Muscle of leg (tissue), 11 donors: Measurements from ENCODE around the gene PTGDS. TPM values are rescaled to one million over a fixed set of nuclear protein-coding genes. Genes with fewer than 3 reads are reported as not detected.

Experiments used
- DNase-seq: peaks from one replicate; pipeline ENCODE4 v3.0.0; 2013
- H3K27ac ChIP-seq: one replicate; pipeline ENCODE4 v1.5.1; 2013; ENCODE audit warnings: mild to moderate bottlenecking, low read length, control low read depth
- H3K27me3 ChIP-seq: one replicate; pipeline ENCODE4 v1.6.1; 2013; ENCODE audit warnings: low read length; ENCODE audit not compliant: control insufficient read depth, insufficient read depth
- H3K36me3 ChIP-seq: one replicate; pipeline ENCODE4 v1.6.1; 2013; ENCODE audit warnings: low read length; ENCODE audit not compliant: control insufficient read depth, insufficient read depth
- H3K4me1 ChIP-seq: one replicate; pipeline ENCODE4 v1.6.1; 2013; ENCODE audit warnings: low read length; ENCODE audit not compliant: control insufficient read depth, insufficient read depth
- H3K4me3 ChIP-seq: one replicate; pipeline ENCODE4 v1.5.1; 2013; ENCODE audit warnings: low read length, control low read depth
- H3K9me3 ChIP-seq: replicated peaks from 2 replicates; pipeline ENCODE4 v1.6.1; 2013; ENCODE audit warnings: low read depth, low read length; ENCODE audit not compliant: control insufficient read depth
- WGBS: methylation state at CpG from one replicate; pipeline ENCODE4 v1.1.5; 2013; ENCODE audit warnings: missing lambda C conversion rate; ENCODE audit not compliant: insufficient coverage; 5-methylcytosine and 5-hydroxymethylcytosine counted together
- polyA plus RNA-seq, 8 donors: library from polyadenylated mRNA; unstranded; fragments of 120-200 nt; gene quantifications; one replicate each; pipeline versions ENCODE4 v1.2.1 to v1.2.3, GENCODE V29; 2013; ENCODE audit warnings: inconsistent platforms in 1 of 8, low replicate concordance in 1 of 8; ENCODE audit not compliant: insufficient read length in 8 of 8, insufficient read depth in 1 of 8
- total RNA-seq: library from RNA; stranded (reverse); fragments of 120-200 nt; gene quantifications from one replicate; pipeline ENCODE4 v1.2.4, GENCODE V29; 2013

PTGDS gene
- total and polyA plus RNA-seq, 9 donors = 2.8 to 15.9 (median 7.2) TPM

GRCh38 chr9:136958473-136958872, 18.8 kb upstream of the PTGDS start:
- no peaks in the 10 kb centered on the region for H3K36me3 ChIP-seq
- peaks cover 2% of the 10 kb centered on the region for H3K27me3 ChIP-seq
- no peak for DNase-seq
- no peak overlapping the region for H3K4me3 ChIP-seq
- H3K4me1 ChIP-seq = peaks cover 23% of the 10 kb centered on the region
- 87% methylated on average over 4 of the region's 7 CpGs for WGBS
- H3K27ac ChIP-seq = no peak overlapping the region
- H3K9me3 ChIP-seq = no peaks in the 10 kb centered on the region

DNA sequence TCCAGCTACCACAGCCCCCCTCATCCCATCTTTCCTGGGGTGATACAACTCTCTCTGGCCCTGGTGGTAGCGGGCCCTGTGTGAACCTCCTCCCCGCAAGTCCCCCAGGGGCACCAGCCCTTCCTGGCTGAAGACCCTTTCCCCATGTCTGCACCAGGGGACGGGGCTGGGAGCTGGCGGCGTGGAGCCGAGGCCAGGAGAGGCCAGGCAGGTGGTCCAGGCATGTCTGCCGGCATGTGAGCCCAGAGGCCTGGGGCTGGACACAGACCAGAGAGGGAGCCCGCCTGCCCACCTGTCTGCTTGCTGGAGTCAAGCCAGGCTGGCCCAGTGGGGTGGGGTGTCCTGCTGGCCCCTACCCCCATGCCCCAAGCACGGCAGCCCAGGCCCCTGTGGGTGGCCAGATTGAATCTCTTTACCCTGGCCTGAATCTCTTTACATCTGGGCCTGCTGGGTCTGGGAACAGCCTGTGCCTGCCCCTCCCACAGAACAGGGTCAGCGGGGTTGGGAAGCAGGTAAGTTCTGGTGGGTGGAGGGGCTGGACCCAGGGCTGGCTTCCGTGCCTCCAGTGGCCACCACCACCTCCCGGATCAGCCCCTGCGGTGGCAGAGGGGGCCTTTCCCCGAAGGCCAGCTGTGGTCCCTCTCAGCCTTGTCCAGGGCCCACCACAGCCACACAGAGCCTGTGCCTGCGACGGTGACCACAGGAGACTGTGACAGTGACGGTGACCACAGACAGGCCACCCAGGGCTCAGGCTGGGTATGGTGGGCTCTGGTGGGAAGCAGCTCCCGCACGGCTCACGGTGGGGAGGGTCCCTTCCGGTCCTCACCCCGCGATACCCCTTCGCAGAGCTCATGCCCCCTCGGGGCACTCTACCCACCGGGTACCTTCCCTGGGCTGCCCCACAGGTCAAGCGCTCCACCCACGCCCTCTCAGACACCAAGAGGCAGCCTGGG, 18.1 kb upstream of the PTGDS start:
- Histone ChIP-seq H3K4me1 (peaks cover 26% of the 10 kb centered on the region), H3K27me3 (peaks cover 2% of the 10 kb centered on the region), H3K27ac (no peak overlapping the region), H3K36me3 (no peaks in the 10 kb centered on the region), H3K4me3 (no peak overlapping the region), H3K9me3 (no peaks in the 10 kb centered on the region)
- WGBS = 76% methylated on average over 20 of the region's 28 CpGs
- DNase-seq = no peak

GRCh38 chr9:136960212-136960937, 16.9 kb upstream of the PTGDS start:
- no peaks in the 10 kb centered on the region for H3K36me3 ChIP-seq
- DNase-seq = no peak
- no peak overlapping the region for H3K27ac ChIP-seq
- peaks cover 28% of the 10 kb centered on the region for H3K4me1 ChIP-seq
- no peaks in the 10 kb centered on the region for H3K9me3 ChIP-seq
- 73% methylated on average over 10 of the region's 19 CpGs for WGBS
- peaks cover 2% of the 10 kb centered on the region for H3K27me3 ChIP-seq
- no peak overlapping the region for H3K4me3 ChIP-seq

- H3K4me1 ChIP-seq = peaks cover 32% of the 10 kb centered on the region
- H3K36me3 ChIP-seq = no peaks in the 10 kb centered on the region
- peaks cover 5% of the 10 kb centered on the region for H3K27me3 ChIP-seq
- no peak overlapping the region for H3K4me3 ChIP-seq
- DNase-seq = no peak
- H3K9me3 ChIP-seq = no peaks in the 10 kb centered on the region
- WGBS = 69% methylated on average over 9 of the region's 15 CpGs
- H3K27ac ChIP-seq = no peak overlapping the region
Measured at GRCh38 chr9:136960938-136961275, 16.4 kb upstream of the PTGDS start.

DNA sequence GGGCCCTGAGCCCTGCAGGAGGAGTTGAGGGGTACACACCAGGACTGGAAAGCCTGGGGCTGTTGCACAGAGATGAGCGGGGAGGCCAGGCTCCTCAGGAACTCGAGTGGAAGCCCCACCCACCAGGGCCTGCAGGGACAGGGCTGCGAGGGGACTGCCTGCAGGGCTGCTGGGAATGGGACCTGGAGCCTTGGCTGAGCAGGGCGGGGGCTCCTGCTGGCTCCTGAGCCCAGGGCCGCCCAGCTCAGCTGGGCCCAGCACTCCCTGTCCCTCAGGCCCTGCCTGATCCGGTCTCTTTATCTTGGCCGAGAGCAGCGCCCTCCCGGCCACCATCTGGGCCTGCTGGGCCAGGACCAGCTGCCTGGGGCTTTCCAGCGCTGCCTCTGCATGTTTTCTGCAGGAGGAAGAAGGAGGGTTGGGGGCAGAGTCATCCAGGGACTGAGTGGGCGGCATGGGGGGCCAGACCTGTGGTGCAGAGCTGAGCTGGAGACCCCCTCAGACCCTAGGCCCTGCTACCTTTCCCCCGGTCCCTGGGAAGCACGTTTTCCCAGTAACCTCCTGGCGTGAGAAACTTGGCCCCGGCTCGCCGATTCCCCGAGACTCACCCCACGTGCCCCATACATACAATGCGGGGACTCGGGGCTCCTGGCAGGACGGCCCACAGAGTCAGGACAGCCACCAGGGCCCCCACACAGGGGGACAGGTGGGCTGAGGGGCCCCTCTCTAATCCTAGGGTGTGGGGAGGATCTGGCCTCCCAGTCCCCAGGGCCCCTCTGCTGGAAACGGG, 15.8 kb upstream of the PTGDS start:
- 46% methylated on average over 18 of the region's 23 CpGs for WGBS
- Histone ChIP-seq H3K9me3 (no peaks in the 10 kb centered on the region), H3K4me3 (no peak overlapping the region), H3K4me1 (peaks cover 36% of the 10 kb centered on the region), H3K36me3 (no peaks in the 10 kb centered on the region), H3K27ac (no peak overlapping the region), H3K27me3 (peaks cover 10% of the 10 kb centered on the region)
- DNase-seq = peak; percentile 76

DNA sequence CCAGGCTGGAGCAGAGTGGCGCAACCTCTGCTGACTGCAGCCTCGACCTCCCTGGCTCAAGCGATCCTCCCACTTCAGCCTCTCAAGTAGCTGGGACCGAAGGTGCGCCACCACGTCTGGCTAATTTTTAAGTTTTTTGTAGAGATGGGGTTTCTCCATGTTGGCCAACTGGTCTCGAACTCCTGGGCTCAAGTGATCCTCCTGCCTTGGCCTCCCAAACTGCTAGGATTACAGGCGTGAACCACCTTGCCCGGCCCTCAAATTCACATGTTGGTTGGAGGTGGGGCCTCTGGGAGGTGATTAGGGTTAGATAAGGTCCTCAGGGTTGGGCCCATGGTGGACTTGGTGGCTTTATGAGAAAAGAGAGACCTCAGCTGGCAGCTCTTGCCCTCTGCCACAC, 15.1 kb upstream of the PTGDS start:
- no peak for DNase-seq
- Histone ChIP-seq H3K27ac (no peak overlapping the region), H3K4me1 (peaks cover 36% of the 10 kb centered on the region), H3K27me3 (peaks cover 10% of the 10 kb centered on the region), H3K4me3 (no peak overlapping the region), H3K36me3 (no peaks in the 10 kb centered on the region), H3K9me3 (no peaks in the 10 kb centered on the region)
- WGBS = 100% methylated on average over 2 of the region's 9 CpGs

DNA sequence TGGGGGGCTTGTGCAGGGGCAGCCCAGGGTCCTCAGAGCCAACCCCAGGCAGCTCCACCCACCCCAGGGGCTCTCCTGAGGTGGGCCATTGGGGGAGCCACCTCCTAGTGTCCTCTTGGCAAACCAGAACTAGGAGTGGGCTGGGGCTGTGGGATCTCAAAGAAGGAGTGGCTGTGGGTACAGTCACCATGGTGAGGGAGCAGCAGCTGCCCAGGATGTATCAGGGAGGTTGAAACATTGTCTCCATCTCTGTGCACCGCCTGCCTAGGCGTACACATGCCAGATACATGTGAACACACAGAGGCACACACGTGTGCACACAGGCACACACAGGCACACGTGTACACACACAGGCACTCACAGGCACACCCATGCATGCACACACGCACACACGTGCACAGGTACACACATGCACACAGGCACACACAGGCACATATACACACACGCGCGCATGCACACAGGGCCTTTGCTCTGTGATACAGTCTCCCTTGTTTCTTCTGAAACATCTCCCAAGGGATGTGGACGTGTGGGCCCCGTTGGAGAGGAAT, 14.5 kb upstream of the PTGDS start:
- no peak for DNase-seq
- 84% methylated on average over 5 of the region's 11 CpGs for WGBS
- Histone ChIP-seq H3K36me3 (no peaks in the 10 kb centered on the region), H3K27me3 (peaks cover 10% of the 10 kb centered on the region), H3K4me3 (no peak overlapping the region), H3K27ac (no peak overlapping the region), H3K4me1 (peaks cover 36% of the 10 kb centered on the region), H3K9me3 (no peaks in the 10 kb centered on the region)

- no peaks in the 10 kb centered on the region for H3K36me3 ChIP-seq
- H3K9me3 ChIP-seq = no peaks in the 10 kb centered on the region
- peaks cover 36% of the 10 kb centered on the region for H3K4me1 ChIP-seq
- no peak for DNase-seq
- peaks cover 10% of the 10 kb centered on the region for H3K27me3 ChIP-seq
- 69% methylated on average over 11 of the region's 15 CpGs for WGBS
- no peak overlapping the region for H3K4me3 ChIP-seq
- no peak overlapping the region for H3K27ac ChIP-seq
Measured at GRCh38 chr9:136963341-136963740, 14.0 kb upstream of the PTGDS start.

- DNase-seq = no peak
- no peak overlapping the region for H3K27ac ChIP-seq
- H3K27me3 ChIP-seq = peaks cover 10% of the 10 kb centered on the region
- no peak overlapping the region for H3K4me3 ChIP-seq
- H3K36me3 ChIP-seq = no peaks in the 10 kb centered on the region
- no peaks in the 10 kb centered on the region for H3K9me3 ChIP-seq
- peaks cover 35% of the 10 kb centered on the region for H3K4me1 ChIP-seq
- 80% methylated on average over 9 of the region's 12 CpGs for WGBS
Measured at GRCh38 chr9:136963751-136964150, 13.6 kb upstream of the PTGDS start.
